Stomach (tissue), 4 donors: ENCODE results near the gene CAMTA2.

Experiments used
- CTCF ChIP-seq, 7 experiments: fragments of 450-650 bp in 4 of 7; fragments of 200-600 bp in 3 of 7; sonication (generic) in 3 of 7; IDR thresholded peaks; one replicate each; pipeline ENCODE4 v1.5.1; 2016 to 2019; ENCODE audit warnings: antibody characterized with exemption in 7 of 7, control low read depth in 2 of 7, mild to moderate bottlenecking in 1 of 7
- EP300 ChIP-seq: sonication (generic); formaldehyde crosslinking; IDR thresholded peaks from one replicate; pipeline ENCODE4 v1.6.1; 2017; ENCODE audit warnings: antibody characterized with exemption

- TF ChIP-seq CTCF (IDR thresholded peaks at IDR 0.05) (no peak), EP300 (no peak)
Measured at GRCh38 chr17:4931963-4932362, 55.5 kb downstream of the CAMTA2 start, which contains the start of gene GP1BA.
